PFSK-1 (cell line): ENCODE measurements around the gene NEU1.

Experiments
- POLR2AphosphoS5 ChIP-seq: IDR thresholded peaks from 2 replicates; pipeline ENCODE4 v1.6.1; 2012; ENCODE audit warnings: low read depth, mild to moderate bottlenecking, control low read depth, low read length, moderate library complexity
- REST ChIP-seq, 2 experiments: IDR thresholded peaks; 2 replicates each; pipeline versions ENCODE4 v1.6.1 to v1.8.0; 2011 to 2012; ENCODE audit warnings: low read depth in 2 of 2, low read length in 2 of 2, control low read depth in 1 of 2, inconsistent platforms in 1 of 2, mild to moderate bottlenecking in 1 of 2, moderate library complexity in 1 of 2; ENCODE audit not compliant: insufficient read depth in 1 of 2
- TAF1 ChIP-seq: IDR thresholded peaks from 2 replicates; pipeline ENCODE4 v1.6.1; 2012; ENCODE audit warnings: low read length, control low read depth, borderline replicate concordance; ENCODE audit not compliant: insufficient read depth

GRCh38 chr6:31888276-31889258 is 25.9 kb upstream of the NEU1 start:
- TF ChIP-seq REST (IDR thresholded peaks at IDR 0.05; ENCODE audit: insufficient read depth in 1 of 2, low read depth in 2 of 2, low read length in 2 of 2) (no peak), POLR2AphosphoS5 (no peak), TAF1 (no peak)
